HG02588 (cell line): ENCODE data around the gene GAS2.

ENCODE experiments used
- ATAC-seq: cut with Tn5 transposase; IDR thresholded peaks from one replicate; pipeline ENCODE4 v1.9.1; 2021; ENCODE audit warnings: mild to moderate bottlenecking, moderate library complexity; ENCODE audit not compliant: unreplicated experiment

Gene GAS2

DNA sequence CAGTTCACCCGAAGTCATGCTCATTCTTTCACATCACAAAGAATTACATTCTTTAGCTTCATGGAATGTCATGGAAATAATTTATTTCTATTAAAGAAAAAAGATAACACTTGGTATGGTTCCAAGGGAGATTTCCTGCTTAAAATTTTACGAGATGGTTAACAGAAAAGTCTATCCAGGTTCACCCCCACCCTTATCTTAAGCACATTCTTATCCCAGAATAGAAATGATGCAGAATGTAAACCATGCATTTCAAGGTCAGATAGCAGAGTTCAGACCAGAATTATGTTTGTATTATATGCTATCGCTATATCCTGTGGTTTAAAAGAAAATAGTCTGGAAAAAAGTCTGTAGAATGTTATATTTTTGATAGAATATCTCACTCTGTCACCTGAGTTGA, 58.7 kb downstream of the GAS2 start:
- no peak for ATAC-seq

DNA sequence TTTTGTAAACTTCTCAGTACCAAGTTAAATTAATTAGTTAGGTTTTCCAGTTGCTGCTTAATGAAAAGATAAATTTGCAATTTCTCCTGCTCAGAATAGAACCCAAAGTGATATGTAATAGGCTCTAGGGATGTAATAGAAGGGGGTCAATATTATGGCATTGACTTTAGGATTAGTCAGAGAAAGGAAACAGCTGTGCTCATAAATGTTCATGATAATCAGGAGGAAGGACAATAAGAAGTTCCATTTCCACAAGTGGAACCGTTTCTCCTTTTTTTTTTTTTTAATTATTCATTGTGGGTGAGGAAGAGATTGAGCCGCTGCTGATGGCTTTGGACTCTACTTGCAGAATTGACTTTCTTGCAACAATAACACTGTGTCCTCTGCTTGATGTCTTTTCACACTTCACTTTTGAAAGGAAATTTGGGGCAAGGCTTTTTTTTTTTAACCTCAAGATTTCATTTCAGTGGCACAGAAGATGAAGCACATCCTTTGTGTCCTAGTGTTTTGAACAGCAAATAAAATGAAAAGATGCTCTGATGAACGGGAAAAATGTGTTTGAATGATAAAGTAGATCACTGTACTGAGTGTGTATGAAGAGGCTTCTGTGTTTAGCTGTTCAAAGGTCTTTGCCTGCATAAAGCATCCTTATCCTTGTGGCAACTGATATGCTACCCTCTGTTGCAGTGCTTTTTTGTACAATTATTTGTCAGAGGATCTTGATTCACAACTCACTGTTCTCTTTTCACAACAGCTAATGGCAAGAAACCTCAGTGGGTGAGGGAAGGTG, 62.4 kb downstream of the GAS2 start:
- ATAC-seq = no peak

DNA sequence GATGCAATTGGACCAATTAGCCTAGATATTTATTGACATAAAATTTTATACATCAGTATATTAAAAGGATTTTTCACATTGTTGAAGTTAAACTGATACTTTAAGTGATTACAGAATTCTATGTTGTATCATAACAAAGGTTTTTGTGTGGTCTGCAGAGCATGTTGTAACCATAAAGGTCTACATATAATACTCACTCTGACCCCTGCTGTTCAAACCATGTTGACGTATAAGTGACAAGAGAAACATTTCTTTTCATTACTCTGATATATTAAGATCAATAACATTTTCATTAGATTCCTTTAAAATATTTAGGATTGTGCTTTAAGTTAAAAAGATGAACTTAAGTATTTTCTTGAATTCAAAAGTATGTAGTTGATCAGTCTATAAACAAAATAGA, 63.9 kb downstream of the GAS2 start:
- no peak for ATAC-seq

GRCh38 chr11:22732588-22732987, 66.2 kb downstream of the GAS2 start:
- no peak for ATAC-seq

GRCh38 chr11:22733475-22734248, 67.3 kb downstream of the GAS2 start:
- ATAC-seq = no peak

- ATAC-seq = no peak
Measured at GRCh38 chr11:22734628-22735345, 68.4 kb downstream of the GAS2 start.

GRCh38 chr11:22742157-22742613, 75.8 kb downstream of the GAS2 start:
- no peak for ATAC-seq

DNA sequence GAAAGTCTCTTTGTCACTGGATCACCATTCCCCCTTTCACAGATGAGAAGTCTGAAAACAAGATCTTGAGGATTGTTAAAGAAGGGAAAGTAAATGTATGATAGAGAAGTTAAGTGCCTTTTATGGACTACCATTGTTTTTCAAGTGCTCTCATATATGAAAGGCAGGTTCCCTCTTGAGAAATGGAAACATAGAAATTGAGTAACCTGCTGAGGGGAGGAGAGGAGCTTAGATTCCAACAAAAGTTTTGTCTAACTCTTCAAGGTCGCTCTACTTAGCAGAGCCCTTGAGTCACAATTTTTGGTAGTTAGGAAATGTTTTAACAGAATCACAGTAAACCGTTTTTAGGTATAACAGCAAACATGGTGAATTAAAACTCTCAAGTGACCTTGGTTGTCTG, 83.1 kb downstream of the GAS2 start:
- no peak for ATAC-seq

- no peak for ATAC-seq
Measured at GRCh38 chr11:22752908-22753310, 86.5 kb downstream of the GAS2 start.

DNA sequence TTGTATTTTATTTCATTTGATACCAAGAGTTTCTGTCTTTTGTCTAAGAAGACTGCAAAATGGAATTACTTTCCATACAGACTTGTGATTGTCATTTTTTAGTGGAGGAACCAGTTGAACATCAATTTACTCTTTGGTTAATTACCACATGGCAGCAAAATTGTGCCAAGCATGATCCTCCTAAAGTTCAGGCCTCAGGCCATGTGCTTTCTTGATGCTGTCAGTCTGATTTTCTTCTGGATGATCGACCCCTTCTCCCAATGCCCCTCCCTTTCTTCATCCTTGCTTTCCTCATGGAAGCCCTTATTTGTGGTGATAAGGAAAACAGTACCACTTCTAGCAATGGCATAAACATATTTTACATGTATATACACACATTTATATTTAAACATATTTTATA, 87.0 kb downstream of the GAS2 start:
- ATAC-seq = no peak

GRCh38 chr11:22761066-22761465, 94.7 kb downstream of the GAS2 start:
- no peak for ATAC-seq

GRCh38 chr11:22763166-22763565, 96.8 kb downstream of the GAS2 start:
- ATAC-seq = no peak

DNA sequence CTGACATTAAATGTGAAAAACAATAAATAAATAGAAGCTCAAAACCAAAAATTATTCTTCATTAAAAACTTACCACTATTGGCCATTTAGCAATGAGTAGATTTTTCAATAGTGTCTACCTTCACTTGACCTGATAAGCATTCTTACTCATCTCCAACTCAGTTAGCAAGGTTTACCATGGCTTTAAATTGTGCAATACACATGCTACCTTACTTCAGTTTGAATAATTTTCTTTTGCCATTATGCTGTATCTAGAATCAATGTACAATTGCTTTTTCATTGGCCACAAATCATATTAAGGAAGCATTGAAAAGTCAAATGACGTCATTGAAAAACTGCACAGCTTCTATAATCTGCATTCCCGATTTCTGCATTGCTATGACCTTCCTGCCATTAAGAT, 98.3 kb downstream of the GAS2 start:
- ATAC-seq = no peak

DNA sequence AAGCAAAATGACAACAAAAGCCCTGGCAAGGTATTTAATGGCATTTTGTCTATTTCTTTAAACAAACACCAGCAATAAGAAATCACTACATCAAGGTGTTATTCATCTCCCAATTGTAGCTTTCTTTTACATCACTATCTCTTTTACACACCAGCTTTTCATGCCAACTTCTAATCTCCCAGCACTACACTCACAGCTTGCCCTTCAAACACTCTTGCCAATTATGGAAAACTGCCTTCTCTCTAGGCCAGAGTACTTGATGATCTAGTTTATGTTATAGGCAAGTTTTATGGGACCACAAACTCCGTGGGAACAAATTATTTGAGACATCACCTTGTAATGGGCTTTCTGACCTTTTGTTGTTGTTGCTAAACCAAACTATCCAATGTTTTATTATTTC, 101.9 kb downstream of the GAS2 start:
- ATAC-seq = no peak

GRCh38 chr11:22769081-22769480, 102.7 kb downstream of the GAS2 start:
- ATAC-seq = no peak

- peak; percentile 64 for ATAC-seq
Measured at GRCh38 chr11:22774716-22775115, 108.3 kb downstream of the GAS2 start.

- ATAC-seq = no peak
Measured at GRCh38 chr11:22775248-22775647, 108.8 kb downstream of the GAS2 start.

- ATAC-seq = no peak
Measured at GRCh38 chr11:22778642-22779041, 112.2 kb downstream of the GAS2 start.

- ATAC-seq = no peak
Measured at GRCh38 chr11:22779850-22780249, 113.4 kb downstream of the GAS2 start.

- peak; percentile 84 for ATAC-seq
Measured at GRCh38 chr11:22780952-22781593, 114.7 kb downstream of the GAS2 start.

DNA sequence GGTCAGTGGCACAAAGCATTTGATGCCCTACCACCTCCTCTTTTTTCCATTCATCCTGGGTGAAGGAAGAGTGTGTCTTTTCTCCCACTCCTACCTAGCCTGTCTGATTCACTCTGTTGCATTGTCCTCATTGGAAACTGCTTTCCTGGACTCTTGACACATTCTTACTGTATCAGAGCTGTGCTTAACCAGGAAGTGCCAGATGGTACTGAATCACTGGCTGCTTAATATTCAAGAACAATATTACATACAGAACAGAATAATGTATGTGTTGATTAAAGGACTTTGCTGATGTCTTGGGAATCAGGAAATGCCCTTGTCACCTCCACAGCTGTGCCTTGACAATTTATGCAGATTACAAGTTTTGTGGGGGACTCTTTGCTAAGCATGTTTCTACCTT, 118.8 kb downstream of the GAS2 start:
- no peak for ATAC-seq
